Mammary epithelial cell (primary cell): Measurements from ENCODE around the gene ZNF862.

Source experiments
- EZH2 ChIP-seq: IDR thresholded peaks from 2 replicates; pipeline ENCODE4 v1.6.1; 2012; ENCODE audit warnings: low read length, inconsistent platforms, borderline replicate concordance
- TF ChIP-seq, protein P1 (sequence below), 2 donors: IDR thresholded peaks in 1 of 2; conservative IDR thresholded peaks in 1 of 2; 2 replicates each; pipeline ENCODE4 v1.5.1; 2011 to 2012; ENCODE audit warnings: inconsistent platforms in 2 of 2, low read length in 2 of 2, mild to moderate bottlenecking in 2 of 2, control low read depth in 1 of 2, low read depth in 1 of 2; ENCODE audit not compliant: insufficient read depth in 1 of 2; ENCODE audit errors: extremely low read depth in 1 of 2

DNA sequence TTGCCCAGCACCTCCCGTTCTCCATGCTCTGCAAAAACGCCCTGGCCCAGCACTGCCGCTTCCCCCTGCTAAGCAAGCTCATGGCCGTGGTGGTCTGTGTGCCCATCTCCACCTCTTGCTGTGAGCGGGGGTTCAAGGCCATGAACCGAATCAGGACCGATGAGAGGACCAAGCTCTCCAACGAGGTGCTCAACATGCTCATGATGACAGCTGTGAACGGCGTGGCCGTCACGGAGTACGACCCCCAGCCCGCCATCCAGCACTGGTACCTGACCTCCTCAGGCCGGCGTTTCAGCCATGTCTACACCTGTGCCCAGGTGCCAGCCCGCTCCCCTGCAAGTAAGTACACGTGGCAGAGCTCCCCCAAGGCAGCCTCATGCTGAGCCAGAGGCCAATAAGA is 24.0 kb downstream of the ZNF862 start:
- TF ChIP-seq EZH2 = no peak
- TF ChIP-seq, protein P1, sequence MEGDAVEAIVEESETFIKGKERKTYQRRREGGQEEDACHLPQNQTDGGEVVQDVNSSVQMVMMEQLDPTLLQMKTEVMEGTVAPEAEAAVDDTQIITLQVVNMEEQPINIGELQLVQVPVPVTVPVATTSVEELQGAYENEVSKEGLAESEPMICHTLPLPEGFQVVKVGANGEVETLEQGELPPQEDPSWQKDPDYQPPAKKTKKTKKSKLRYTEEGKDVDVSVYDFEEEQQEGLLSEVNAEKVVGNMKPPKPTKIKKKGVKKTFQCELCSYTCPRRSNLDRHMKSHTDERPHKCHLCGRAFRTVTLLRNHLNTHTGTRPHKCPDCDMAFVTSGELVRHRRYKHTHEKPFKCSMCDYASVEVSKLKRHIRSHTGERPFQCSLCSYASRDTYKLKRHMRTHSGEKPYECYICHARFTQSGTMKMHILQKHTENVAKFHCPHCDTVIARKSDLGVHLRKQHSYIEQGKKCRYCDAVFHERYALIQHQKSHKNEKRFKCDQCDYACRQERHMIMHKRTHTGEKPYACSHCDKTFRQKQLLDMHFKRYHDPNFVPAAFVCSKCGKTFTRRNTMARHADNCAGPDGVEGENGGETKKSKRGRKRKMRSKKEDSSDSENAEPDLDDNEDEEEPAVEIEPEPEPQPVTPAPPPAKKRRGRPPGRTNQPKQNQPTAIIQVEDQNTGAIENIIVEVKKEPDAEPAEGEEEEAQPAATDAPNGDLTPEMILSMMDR (conservative IDR thresholded peaks at IDR 0.05 in 1 of 2, IDR thresholded peaks at IDR 0.05 in 1 of 2; ENCODE audit: extremely low read depth in 1 of 2, insufficient read depth in 1 of 2, low read depth in 1 of 2, low read length in 2 of 2) = no peak
